HTERT RPE-1 (cell line): ENCODE measurements around the gene FERMT3.

Source experiments
- in situ Hi-C: fragments of 300-500 bp; cut with MboI; formaldehyde crosslinking; loops from 4 replicates; pipeline ENCODE4 v1.14.3; 2020; ENCODE audit warnings: low sequenced_read_pairs

The FERMT3 gene

DNA sequence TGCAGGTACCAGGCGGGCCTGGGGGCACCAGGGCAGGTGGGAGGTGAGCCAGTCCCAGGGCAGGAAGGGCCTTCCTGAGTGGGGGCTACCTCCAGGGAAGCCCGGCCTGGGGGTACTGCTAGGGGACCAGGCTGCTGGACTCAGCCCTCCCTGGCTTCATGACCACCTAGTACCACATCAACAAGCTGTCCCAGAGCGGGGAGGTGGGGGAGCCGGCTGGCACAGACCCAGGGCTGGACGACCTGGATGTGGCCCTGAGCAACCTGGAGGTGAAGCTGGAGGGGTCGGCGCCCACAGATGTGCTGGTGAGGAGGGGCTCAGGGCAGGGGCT lies 12.8 kb downstream of the FERMT3 start:
- in situ Hi-C loops, result no loop called here

DNA sequence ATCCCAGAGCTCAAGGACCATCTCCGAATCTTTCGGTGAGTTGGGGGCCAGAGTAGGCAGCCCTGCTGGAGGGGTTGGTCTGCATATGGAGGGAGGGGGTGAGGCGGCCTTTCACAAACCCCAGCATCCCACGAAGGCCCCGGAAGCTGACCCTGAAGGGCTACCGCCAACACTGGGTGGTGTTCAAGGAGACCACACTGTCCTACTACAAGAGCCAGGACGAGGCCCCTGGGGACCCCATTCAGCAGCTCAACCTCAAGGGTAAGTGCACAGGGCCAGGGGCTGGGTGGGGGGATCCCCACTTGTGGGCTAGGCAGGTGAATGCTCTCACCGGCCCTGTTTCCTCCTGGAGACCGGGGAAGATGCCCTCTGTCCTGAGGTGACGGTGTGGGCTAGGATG lies 13.2 kb downstream of the FERMT3 start:
- in situ Hi-C loops, result no loop called here

- in situ Hi-C loops, result no loop called here
Measured at GRCh38 chr11:64220271-64220670, 13.8 kb downstream of the FERMT3 start.

GRCh38 chr11:64220798-64221197 lies 14.3 kb downstream of the FERMT3 start:
- in situ Hi-C loops, result no loop called here

DNA sequence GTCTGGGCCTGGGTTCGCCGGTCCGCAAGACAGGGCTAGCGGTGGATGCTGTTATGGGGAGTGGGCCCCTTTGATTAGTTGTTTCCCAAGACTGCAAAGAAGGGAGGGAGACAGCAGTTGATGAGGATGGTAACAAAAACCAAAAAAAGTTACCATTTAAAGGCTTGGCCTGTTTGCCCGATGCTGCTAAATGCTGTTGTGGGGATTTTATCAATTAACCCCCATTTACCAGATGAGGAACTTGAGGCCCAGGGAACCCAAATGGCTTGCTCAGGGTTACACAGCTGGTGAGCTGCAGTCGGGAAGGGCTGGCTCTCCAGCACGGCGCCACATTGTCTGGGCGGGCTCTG lies 16.1 kb downstream of the FERMT3 start:
- in situ Hi-C loops, result no loop called here

DNA sequence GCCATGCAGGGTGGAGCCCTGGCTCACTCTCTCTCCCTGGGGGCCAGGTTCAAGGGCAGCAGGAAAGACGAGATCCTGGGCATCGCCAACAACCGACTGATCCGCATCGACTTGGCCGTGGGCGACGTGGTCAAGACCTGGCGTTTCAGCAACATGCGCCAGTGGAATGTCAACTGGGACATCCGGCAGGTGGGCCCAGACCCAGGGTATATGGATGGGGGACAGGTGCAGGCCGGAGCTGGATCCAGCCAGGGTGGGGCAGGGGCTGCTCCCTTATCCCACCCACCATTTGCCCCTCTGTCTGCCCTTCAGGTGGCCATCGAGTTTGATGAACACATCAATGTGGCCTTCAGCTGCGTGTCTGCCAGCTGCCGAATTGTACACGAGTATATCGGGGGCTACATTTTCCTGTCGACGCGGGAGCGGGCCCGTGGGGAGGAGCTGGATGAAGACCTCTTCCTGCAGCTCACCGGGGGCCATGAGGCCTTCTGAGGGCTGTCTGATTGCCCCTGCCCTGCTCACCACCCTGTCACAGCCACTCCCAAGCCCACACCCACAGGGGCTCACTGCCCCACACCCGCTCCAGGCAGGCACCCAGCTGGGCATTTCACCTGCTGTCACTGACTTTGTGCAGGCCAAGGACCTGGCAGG lies 16.6 kb downstream of the FERMT3 start:
- in situ Hi-C loops, result no loop called here

- in situ Hi-C loops, result no loop called here
Measured at GRCh38 chr11:64224151-64224890, 17.8 kb downstream of the FERMT3 start.

DNA sequence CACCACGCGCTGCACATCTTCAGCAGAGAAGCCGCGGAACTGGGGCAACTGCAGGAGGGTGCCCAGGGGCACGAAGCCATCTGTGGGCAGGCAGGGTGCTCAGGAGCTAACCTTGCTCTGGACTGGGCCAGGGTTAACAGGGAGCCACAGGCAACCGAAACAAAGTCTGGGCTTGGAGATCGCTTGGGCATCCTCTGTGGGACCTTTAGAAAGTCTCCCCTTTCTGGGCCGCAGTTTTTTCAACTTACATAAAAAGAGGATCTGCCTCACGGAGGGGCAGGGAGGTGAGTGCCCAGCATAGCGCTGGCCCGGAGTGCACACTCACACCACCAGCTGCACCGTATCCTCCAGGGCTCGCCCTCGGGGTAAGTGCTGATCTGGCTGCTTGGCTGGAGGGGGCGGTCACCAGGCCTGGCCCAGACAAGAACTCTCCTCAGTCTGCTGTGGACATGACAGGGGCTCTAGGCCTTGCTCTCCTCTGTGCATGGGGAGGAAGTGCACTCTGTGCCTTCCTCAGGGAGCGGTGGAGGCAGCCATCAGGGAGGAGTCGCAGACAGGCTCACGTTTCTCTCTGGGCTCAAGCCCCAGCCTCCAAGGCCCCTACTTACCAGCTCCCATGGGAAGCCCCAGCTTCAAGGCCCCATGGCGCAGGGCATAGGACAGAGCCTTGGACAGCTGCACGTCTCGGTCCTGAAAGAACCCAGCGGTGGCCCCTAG lies 18.5 kb downstream of the FERMT3 start:
- in situ Hi-C loops, result no loop called here

DNA sequence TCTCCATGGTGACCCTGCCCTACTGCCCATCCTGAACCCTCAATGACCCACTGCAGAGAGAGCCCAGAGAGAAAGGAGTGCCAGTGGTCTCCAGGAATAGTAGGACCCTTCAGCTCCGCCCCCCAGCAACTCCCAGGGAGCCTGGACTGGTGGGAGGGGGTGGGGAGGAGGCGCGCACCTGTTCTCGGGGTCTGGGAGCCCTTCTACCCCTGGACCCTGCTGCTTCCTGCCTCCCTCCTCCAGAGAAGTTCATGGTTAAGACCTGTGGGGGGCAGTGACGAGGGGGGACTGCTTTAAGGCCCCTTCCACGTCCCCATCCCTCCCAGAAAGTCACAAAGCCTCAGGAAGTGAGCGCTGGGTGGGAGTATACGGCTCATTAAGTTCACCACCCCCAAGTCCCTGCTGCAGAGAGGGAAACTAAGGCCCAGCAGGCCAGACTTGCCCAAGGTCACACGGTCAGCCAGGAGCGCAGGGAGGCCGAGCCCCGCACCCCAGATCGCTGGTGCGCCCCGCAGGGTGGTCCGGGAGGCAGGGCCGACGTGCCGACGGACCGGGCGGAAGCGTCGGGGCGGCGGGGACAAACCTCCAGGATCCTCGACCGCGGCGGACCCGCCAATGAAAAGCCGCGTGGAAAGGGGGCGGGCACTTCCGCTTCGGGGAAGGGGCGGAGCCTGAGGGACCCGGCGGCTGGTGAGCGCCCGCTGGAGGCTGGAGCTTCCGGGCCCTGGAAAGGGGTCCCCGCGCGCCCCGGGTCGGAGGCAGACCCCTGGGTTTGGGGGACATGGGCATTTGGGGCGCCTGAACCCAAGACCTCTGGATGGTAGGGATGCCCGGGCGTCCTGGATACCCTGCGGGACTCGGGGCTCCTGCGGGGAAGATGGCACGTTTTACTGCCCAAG lies 19.3 kb downstream of the FERMT3 start, which contains the start of the genes NUDT22 and TRPT1:
Gene NUDT22, plus strand, starts transcription at position 667 of the 899 bp plus-strand sequence. CDS start 379 bp downstream, outside the sequence.
Gene TRPT1, minus strand, starts transcription at position 579 of the 899 bp plus-strand sequence. Its CDS starts 326 bp downstream, at position 253.
- in situ Hi-C loops, result no loop called here

DNA sequence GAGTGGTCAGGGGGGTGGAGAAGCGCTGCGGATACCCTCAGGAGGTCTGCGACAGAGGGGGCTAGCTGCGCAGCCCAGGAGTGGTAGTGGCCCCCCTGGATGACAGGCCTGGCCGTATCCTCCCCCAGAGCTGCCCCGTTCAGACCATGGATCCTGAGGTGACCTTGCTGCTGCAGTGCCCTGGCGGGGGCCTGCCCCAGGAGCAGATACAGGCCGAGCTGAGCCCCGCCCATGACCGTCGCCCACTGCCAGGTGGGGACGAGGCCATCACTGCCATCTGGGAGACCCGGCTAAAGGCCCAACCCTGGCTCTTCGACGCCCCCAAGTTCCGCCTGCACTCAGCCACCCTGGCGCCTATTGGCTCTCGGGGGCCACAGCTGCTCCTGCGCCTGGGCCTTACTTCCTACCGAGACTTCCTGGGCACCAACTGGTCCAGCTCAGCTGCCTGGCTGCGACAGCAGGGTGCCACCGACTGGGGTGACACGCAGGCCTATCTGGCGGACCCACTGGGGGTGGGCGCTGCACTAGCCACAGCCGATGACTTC lies 20.1 kb downstream of the FERMT3 start:
- in situ Hi-C loops, result no loop called here

GRCh38 chr11:64227405-64227956 lies 21.0 kb downstream of the FERMT3 start:
- in situ Hi-C loops, result no loop called here

GRCh38 chr11:64229090-64229743 lies 22.7 kb downstream of the FERMT3 start:
- in situ Hi-C loops, result no loop called here

DNA sequence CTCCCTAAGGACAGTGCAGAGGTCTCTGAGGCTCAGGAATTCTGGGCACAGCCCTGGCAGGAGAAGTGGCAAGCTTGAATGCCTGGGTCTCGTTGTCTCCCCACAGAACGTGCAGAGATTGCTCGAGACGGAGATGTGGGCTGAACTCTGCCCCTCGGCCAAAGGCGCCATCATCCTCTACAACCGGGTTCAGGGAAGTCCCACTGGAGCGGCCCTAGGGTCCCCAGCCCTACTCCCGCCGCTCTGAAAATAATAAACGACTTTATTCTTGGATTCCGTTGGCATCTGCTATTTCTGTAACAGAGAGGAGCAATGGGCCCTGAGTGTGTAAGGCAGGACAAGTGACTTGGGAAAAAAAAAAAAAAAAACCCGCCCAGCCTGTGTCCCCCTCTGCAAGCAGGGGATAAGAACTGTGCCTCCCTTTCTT lies 23.2 kb downstream of the FERMT3 start:
- in situ Hi-C loops, result no loop called here

DNA sequence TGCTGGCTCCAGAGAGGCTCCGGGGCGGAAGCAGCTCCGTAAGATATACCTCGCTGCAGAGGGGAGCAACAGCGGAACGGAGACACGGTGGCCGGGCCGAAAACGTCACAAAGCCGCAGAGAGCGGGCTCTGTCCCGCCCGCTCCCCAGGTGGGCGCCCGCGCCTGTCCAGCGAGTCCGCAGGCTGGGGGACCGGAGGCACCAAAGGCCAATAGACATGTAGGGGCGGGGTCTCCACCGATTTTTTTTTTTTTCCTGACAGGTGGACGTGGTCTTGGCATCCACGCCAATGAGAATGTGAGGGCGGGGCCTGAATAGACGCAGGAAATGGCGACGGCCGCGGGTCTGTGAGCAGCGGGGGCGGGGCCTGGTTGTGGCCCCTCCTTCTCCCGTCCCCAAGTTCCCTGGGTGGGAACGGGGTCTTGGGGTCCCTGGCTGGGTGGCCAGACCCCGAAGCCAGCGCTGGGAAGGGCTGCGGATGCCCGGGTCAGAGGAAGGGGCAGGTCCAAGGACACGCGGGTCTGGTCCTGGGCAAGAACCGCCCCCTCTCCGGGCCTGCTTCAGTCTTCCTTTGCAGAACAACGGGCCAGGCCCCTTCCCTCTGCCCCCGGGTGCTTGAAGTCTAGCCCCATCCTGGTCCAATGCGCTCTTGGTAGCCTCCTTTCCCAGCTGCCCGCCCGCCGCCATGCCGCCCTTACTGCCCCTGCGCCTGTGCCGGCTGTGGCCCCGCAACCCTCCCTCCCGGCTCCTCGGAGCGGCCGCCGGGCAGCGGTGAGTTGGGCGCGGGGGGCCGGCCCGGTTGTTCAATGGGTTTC lies 23.9 kb downstream of the FERMT3 start, which contains the start of gene DNAJC4:
Gene DNAJC4, plus strand, starts transcription at position 378 of the 814 bp plus-strand sequence. Its CDS starts 307 bp downstream, at position 685.
- in situ Hi-C loops, result no loop called here

- in situ Hi-C loops, result no loop called here
Measured at GRCh38 chr11:64230985-64231365, 24.5 kb downstream of the FERMT3 start.

DNA sequence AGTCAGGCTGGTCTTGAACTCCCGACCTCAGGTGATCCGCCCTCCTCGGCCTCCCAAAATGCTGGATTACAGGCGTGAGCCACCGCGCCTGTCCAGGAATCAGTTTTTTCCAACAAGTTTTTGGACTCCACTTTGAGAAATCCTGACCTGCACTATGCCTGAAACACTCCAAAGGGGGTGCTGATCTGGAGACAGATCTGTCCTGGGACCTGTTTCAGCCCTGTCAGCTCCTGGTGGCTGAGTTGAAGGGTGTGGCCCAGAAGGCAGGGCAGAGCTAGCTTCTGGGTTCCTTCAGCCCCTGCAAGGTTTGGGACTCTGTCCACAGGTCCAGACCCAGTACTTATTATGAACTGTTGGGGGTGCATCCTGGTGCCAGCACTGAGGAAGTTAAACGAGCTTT lies 25.0 kb downstream of the FERMT3 start:
- in situ Hi-C loops, result no loop called here

GRCh38 chr11:64232182-64232966 lies 25.9 kb downstream of the FERMT3 start:
- in situ Hi-C loops, result no loop called here

- in situ Hi-C loops, result no loop called here
Measured at GRCh38 chr11:64232967-64233315, 26.4 kb downstream of the FERMT3 start.
